G401.6 (cell line): Measurements from ENCODE around the gene FOXB1.

Experiments
- FAIRE-seq: peaks from 2 replicates; lab custom pipeline; 2012; peaks lifted over from hg19 to GRCh38; lab: Jason Lieb, UNC

The FOXB1 gene

DNA sequence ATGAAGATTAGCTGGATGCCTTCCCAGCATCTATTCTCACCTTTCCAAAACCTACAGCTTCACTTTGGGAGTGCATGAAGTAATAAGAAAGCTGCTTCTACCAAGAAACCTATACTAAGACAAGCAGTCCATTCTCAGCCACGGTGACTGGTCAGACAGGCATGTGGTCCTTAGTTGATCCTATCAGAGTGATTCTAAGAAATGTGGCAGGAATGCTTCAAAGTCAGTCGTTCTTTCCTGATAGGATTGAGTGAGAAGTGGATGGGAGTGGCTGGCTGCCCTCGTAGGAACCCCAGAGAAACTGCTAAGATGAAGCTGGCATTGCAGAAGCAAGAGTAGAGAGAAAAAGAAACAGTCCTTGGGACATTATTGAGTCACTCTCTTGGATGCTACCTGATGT lies 16.6 kb downstream of the FOXB1 start:
- FAIRE-seq, result no peak

GRCh38 chr15:60021589-60022378 lies 17.7 kb downstream of the FOXB1 start:
- FAIRE-seq, result no peak

- no peak for FAIRE-seq
These were observed 18.2 kb downstream of the FOXB1 start for GRCh38 chr15:60022379-60022741.

- FAIRE-seq, result no peak
These were observed 22.4 kb downstream of the FOXB1 start for GRCh38 chr15:60026555-60026954.

DNA sequence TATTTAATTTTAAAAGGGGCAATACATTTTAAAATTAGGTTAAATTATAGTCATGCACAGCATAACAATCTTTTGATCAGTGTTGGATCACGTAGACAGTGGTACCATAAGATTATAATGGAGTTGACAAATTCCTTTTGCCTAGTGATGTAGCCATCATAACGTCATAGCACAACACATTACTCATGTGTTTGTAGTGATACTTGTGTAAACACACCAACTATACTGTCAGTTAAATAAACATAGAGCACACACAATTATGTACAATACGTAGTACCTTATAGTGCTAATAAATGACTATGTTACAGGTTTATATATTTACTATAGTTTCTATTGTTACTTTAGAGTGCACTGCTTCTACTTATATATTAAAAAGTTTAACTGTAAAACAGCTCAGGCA lies 31.2 kb downstream of the FOXB1 start:
- FAIRE-seq, result no peak

- FAIRE-seq, result no peak
These were observed 35.2 kb downstream of the FOXB1 start for GRCh38 chr15:60039316-60039715.

GRCh38 chr15:60043744-60044435 lies 39.8 kb downstream of the FOXB1 start:
- FAIRE-seq, result no peak

GRCh38 chr15:60044636-60045270 lies 40.6 kb downstream of the FOXB1 start:
- FAIRE-seq, result no peak

DNA sequence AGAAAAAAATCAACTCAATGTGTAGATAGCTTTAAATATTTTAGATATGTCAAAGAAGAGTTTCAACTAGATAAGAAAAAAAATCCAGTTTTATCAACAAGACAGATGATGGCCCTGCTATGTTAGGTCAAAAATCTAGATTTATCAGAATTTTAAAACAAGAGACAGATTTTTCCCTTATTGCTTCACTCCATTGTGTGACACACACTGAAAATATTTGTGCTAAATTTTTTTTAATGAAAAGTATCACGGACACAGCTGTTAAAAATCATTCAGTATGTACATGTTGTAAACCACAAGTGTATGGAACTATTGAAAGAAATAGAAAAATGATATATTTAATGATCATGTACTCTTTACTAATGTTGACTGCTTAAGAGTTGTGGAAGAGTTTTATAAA lies 43.6 kb downstream of the FOXB1 start:
- no peak for FAIRE-seq

DNA sequence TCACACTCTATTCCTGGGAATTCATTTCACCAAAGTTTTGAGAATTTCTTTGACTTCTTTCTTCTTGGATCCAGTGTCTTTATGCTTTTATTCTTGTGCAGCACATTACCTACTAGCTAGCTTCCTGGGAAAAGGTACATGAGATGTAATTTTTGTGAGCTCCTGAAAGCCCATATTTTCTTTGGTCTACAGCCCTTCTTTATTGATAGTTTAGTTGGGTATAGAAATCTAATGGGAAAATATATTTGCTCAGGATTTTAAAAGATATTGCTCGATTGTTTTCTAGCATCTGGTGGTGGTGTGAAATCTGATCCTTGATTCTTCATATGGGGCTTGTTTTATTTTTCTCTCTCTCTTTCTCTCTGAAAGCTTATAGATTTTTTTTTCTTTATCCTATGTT lies 45.8 kb downstream of the FOXB1 start:
- FAIRE-seq, result no peak

GRCh38 chr15:60052796-60053195 lies 48.7 kb downstream of the FOXB1 start:
- FAIRE-seq, result no peak

DNA sequence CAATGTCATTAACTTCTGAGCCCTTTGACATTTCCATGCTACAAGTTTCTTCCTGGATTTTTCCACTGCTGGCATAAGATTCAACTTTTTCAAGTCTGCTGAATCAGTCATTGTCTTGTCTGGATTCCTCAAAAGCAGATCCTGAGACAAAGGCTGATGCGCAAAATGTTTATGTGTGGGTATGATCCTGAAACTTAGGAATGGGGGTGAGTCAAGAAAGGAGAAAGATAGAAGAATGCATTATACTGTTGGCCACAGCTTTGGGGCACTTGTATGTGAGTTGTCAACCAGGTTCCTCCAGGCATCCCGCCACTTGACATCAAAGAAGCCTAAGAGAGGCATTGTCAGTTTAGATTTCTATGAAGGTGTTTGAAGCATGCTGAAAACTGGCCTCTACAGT lies 50.4 kb downstream of the FOXB1 start:
- FAIRE-seq, result no peak
